HK-2 (cell line): ENCODE measurements around the gene MINDY4B.

Experiments used
- DNase-seq: peaks from one replicate; pipeline ENCODE4 v3.0.0-alpha.2; 2018; ENCODE audit not compliant: unreplicated experiment

MINDY4B gene

GRCh38 chr3:150905339-150905738 lies at the start of gene MINDY4B:
Gene MINDY4B (minus strand): TSS chr3:150905439. CDS start chr3:150905439, 0 bp downstream.
- DNase-seq: no peak

GRCh38 chr3:150951923-150952322 lies 46.7 kb upstream of the MINDY4B start:
- DNase-seq: no peak

DNA sequence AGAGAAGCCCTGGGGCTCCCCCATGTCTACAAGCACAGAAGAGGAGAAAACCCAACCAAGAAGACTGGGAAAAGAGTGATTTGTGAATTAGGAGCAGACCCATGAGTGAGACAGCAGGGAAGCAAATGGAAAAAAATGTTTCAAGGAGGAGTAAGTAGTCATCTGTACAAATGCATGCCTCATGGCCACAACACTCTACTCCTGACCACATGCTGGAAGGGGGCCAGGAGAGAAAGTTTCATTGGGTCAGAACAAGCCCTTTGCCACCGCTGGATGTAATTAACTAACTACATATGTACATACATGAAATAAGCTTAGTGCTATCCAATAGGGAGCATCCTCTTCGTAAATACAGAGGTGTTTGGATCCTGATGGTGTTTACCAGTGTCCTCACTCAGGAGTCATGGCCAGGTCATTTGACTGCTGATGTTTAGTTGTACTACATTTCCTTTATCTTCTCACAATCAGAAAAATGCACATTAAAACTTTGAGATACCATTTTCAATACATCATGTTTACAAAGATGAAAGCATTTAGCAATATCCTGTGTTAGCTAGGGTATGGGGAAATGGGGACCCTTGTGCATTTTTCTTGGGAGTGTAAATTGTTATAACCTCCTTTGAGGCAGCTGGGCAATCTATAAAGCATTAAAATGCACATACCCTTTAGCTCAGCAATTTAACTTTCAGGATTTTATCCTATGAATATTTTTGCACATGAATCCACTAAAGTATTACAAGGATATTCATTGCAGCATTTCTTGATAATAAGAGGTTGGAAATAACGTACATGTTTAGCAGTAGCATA lies 40.2 kb upstream of the MINDY4B start:
- DNase-seq: peak; percentile 9

- no peak for DNase-seq
Observed at GRCh38 chr3:150942221-150942620, 37.0 kb upstream of the MINDY4B start.

DNA sequence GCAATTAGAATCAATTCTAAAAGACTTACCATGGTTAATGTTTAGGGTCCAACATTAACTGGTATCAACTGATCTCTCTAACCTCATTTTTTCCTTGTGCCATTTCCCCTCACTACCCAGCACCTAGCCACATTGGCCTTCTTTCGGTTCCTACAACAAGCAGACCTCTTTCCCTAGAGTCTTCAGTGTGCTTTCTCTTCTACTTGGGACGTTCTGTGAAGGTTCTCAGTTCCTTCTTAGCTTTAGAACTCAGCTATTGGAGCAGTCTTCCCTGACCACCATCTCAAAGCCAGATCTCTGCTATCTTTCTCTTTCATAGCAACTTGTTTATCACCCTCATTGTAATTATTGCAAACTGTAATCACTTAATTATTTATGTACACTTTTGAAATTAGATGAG lies 31.5 kb upstream of the MINDY4B start:
- no peak for DNase-seq

DNA sequence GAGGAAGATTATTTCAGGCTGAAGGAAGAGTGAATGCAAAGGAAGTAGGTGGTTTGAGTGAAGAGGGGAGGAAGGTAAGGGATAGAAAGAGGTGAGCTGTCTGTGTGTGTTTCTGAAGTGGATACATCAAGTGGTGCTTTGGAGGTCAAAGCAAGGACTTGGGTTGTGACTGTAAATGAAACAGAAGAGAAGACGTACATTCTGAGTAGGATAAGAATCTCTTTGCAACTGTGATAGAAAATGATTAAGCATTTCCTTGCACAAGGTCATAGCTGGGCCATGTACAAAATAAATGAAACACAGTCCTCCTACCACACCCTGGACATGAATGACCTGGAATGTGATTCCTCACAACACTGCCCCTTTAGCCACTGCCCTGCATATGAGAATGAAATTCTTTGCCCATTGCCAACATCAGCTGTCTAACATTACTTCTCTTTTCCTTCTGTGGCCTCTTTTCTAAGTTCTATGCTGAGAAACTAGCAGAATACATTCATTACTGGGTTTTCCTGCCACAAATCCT lies 28.3 kb upstream of the MINDY4B start:
- DNase-seq: no peak

DNA sequence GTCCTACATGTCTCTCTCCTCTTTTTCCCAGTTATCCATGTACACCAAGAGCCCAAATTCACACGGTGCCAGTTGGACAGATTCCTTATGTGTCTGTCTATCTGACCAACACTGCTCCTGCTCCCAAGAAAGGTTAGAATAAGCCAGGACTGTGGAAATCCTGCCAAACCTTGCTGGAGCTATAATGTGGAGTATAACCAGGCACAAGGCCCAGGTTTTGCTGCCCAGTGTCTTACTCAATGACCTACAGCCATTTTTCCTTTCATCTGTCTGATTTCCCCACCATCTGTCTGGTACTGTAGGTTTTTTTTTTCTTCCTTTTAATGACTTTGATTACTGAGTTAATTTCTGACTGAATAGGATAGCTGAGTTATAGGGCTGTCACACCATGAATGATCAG lies 26.5 kb upstream of the MINDY4B start:
- DNase-seq: no peak

DNA sequence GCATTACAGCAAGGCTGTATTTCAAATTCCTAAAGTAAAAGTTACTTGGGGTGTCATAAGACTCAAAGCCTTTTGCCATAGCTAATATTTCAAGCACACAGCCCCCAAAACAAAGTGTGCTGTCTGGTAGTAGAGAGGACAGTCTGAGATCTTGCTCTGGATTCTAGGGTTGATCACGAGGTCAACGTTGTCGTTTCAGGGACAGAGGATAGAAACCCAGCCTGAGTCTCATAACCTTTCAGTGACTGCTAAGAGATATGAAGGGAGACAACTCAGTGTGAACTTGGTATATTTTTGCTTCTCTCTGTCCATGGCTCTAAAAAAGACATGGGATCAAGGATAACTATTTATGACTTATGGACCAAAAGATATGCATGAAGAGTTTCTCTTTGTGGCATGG lies 25.6 kb upstream of the MINDY4B start:
- DNase-seq: no peak

DNA sequence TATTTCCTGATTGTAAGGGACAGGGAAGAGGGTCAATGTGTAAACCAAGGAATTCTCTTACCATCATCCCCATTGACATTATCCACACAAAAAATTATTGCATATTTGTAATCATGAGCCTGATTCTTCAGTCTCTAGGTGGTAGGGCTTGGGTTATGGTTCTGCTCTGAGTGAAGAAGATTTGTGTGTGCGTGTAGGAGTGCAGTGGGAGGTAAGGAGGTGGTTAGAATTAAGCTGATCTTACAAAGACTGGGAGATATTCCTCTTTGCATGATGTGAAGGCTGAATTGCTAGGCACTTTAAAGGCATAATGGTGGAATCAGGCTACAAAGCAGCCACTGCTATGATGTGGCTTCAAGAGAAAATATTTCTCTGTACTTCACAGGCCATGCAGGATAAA lies 23.0 kb upstream of the MINDY4B start:
- DNase-seq: no peak

DNA sequence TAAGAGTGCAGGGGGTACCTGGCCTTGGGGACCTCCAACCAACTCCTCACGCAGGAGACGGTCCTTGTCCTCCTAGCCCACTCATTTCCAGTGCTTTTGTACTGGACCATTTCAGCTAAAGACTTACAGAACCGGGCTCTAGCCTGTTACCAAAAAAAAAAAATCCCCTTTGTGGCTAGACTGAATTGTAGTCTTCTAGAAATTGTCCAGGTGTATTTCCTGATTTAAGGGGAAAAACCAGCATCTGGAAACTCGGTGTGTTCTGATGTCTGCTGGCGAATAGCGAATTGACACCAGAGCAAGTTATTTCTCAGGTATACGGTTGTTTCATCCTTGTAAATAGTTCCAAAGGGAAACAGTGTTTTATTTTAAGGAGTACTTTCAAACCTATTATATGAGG lies 21.1 kb upstream of the MINDY4B start:
- DNase-seq: no peak

DNA sequence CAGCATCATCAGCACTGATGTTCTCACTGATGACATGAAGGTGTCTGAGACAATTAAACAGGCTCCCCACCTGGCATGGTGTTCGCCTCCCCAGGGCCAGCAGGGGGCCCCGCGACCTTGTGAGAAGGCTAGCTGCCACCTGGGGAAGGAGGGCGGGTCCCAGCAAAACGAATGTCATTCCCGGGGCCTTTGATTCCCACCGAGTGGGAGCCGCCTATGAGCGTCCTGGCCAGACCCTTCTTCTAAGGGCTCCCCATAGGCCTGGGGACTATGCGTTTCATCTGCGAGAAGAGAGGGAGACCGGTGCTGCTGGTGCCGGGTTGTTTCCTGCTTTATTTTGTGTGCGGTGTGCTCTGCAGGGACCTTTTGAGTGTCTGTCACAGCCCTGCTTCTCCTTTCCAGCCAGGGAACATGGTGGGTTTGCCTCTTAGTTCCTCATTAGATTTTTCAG lies 20.5 kb upstream of the MINDY4B start:
- peak; percentile 66 for DNase-seq

GRCh38 chr3:150922611-150923010 lies 17.4 kb upstream of the MINDY4B start:
- no peak for DNase-seq

DNA sequence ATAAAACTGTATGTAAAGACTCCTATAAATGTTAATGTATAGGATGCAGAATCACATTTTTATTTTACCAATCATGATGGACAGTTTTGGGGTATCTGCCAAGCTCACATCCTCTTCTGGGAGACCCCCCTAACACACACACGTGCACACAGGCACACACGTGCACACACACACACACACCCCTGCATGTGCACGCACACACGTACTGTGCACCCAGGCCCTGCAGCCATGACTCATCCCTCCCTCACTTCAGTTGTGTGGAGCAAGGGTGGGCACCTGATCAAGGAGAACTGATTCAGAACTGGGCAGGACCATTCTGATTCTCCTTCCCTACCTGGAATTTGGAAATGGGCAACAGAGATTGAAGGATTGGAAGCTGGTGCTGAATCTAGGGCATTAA lies 16.0 kb upstream of the MINDY4B start:
- no peak for DNase-seq

- no peak for DNase-seq
Observed at GRCh38 chr3:150920236-150920635, 15.0 kb upstream of the MINDY4B start.

GRCh38 chr3:150917951-150918350 lies 12.7 kb upstream of the MINDY4B start:
- DNase-seq: no peak

GRCh38 chr3:150913133-150913922 lies 8.1 kb upstream of the MINDY4B start:
- DNase-seq: no peak

GRCh38 chr3:150912501-150912900 lies 7.3 kb upstream of the MINDY4B start:
- DNase-seq: no peak

DNA sequence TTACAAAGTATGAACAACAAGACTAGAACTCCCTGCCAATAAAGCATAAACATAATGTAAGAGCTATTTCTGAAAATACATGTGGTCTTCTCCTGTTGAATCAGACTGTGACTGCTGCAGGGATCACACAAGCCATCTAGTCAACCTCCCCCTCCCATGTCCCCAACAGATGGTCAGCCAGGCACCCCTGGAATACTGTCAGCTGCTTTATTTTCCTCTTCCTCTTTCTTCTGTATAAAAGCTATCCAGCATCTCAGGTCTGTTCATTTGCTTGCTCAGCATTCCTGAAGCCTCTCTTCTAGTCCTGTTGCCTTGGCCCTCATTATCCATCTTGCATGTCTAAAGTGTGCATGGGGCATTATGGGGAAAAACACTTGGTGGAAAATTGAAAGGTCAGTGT lies 6.5 kb upstream of the MINDY4B start:
- no peak for DNase-seq

DNA sequence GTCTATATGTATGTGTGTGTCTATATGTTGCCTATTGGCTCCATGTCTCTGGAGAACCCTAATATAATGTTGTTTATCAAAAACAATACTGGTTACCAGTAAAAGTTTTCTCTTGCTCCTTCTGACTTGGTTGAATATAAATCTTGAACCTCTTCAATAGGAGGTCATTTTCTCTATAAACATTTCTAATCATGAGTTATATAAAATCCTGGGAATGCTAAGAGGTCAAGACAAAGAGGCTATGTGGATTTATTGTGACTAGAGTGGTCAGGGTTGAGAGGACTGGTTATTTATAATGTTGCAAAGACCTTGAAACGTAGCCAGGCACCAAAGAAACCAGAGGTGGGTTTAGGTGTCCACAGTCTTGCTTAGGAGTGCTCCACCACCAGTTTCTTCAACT lies 1.2 kb upstream of the MINDY4B start:
- DNase-seq: no peak

- no peak for DNase-seq
Observed at GRCh38 chr3:150905746-150906145, 507 bp upstream of the MINDY4B start.

DNA sequence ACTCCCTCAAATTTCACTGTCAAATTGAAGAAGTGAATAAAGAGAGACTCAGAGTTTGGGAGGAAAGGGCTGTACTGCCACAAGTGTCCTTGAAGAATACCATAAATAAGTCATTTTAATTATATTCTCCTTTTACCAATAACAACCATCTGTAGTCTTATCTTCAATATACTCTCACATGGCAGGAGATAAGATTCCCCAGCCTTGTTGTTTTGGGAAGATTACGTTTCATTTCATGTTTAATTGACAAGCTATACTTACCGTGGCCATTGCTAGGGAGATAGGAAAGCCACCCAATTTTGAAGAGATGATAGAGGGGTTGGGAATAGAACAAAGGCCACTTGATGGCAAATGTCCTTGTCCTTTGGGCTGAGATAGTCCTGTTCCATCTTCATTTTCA lies 2.3 kb downstream of the MINDY4B start:
- no peak for DNase-seq

DNA sequence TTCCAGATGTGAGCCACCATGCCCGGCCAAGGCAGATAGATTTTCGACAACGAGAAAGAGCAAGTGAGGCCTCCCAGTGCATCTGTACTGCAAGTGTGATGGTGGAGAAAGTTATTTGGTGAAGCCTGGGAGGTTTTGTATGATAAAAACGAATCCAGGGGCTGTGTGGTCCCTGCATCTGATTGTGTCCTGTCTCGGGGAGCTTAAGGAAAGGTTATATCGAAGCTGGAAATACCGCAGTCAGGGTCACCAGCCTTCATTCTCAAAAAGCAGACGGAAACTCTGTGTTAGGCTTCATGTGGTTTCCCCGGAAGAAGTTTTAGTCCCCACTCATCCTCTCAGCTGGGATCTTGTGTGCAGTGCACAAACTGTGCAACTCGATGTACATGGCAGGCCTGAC lies 3.4 kb downstream of the MINDY4B start:
- no peak for DNase-seq

DNA sequence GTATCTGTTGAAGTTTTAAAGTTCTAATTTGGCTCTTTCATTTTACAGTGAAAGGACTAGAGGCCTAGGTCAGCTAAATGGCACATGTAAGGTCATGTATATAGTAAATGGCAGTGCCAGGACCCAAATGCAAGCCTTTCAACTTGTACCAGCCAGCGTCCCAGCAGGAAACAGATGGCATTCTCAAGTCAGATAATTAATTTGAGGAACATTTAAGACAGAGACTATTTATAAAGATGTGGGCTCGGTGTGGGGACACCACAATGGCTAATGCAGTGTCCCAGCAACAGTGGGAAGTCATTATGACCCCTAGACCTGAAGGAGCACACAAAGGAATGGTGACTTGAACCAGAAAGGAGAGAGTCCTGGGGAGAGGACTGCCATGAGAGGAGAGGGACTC lies 6.1 kb downstream of the MINDY4B start:
- no peak for DNase-seq
